ENCODE results near the gene GET3.

- TF ChIP-seq, protein P1, sequence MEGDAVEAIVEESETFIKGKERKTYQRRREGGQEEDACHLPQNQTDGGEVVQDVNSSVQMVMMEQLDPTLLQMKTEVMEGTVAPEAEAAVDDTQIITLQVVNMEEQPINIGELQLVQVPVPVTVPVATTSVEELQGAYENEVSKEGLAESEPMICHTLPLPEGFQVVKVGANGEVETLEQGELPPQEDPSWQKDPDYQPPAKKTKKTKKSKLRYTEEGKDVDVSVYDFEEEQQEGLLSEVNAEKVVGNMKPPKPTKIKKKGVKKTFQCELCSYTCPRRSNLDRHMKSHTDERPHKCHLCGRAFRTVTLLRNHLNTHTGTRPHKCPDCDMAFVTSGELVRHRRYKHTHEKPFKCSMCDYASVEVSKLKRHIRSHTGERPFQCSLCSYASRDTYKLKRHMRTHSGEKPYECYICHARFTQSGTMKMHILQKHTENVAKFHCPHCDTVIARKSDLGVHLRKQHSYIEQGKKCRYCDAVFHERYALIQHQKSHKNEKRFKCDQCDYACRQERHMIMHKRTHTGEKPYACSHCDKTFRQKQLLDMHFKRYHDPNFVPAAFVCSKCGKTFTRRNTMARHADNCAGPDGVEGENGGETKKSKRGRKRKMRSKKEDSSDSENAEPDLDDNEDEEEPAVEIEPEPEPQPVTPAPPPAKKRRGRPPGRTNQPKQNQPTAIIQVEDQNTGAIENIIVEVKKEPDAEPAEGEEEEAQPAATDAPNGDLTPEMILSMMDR (conservative IDR thresholded peaks at IDR 0.05; ENCODE audit: low read depth, low read length) = no peak
- TF ChIP-seq POLR2A (IDR thresholded peaks at IDR 0.05; ENCODE audit: low read depth, low read length) (no peak), FOS (IDR thresholded peaks at IDR 0.05; ENCODE audit: low read depth, low read length) (peak; percentile 67), ELK1 (IDR thresholded peaks at IDR 0.05; ENCODE audit: borderline replicate concordance, low read depth, low read length) (no peak), RAD21 (IDR thresholded peaks at IDR 0.05; ENCODE audit: low read length) (no peak), CHD1 (IDR thresholded peaks at IDR 0.05; ENCODE audit: low read depth, low read length) (no peak)
Measured at GRCh38 chr19:12783849-12784393, 46.6 kb downstream of the GET3 start.
